CD4-positive, CD25-positive, alpha-beta regulatory T cell (primary cell): ENCODE measurements around the gene EPHB4. TPM values are rescaled to one million over a fixed set of nuclear protein-coding genes. Genes with fewer than 3 reads are reported as not detected.
"Not testable (repeated sequence)": the region's sequence is repeated elsewhere in the genome, so short reads cannot be mapped to it uniquely, and the experiment has no call there.

Source experiments
- ATAC-seq, 2 donors: fragments of 150-1000 bp; cut with Tn5 transposase; one replicate each; pipeline ENCODE4 v1.10.0; 2021; ENCODE audit warnings: low read depth in 2 of 2, moderate number of reproducible peaks in 2 of 2, moderate library complexity in 1 of 2
- DNase-seq, 3 donors: peaks; one replicate each; pipeline versions ENCODE4 v3.0.0 to v3.0.0-alpha.2; 2012 to 2022; ENCODE audit warnings: mixed read lengths in 1 of 3
- H3K27ac ChIP-seq: one replicate; pipeline ENCODE4 v1.7.0; 2013; ENCODE audit warnings: mild to moderate bottlenecking, low read length; ENCODE audit not compliant: insufficient read depth, poor library complexity, severe bottlenecking
- H3K27me3 ChIP-seq: one replicate; pipeline ENCODE4 v1.7.0; 2013; ENCODE audit warnings: low read length; ENCODE audit not compliant: control insufficient read depth, insufficient read depth
- H3K36me3 ChIP-seq: one replicate; pipeline ENCODE4 v1.7.0; 2013; ENCODE audit warnings: mild to moderate bottlenecking, low read length, moderate library complexity; ENCODE audit not compliant: control insufficient read depth, insufficient read depth
- H3K4me1 ChIP-seq: 2 replicates; pipeline ENCODE4 v1.7.0; 2013; ENCODE audit warnings: mild to moderate bottlenecking, low read length; ENCODE audit not compliant: insufficient read depth, control insufficient read depth, poor library complexity, severe bottlenecking
- H3K4me3 ChIP-seq: one replicate; pipeline ENCODE4 v1.7.0; 2013; ENCODE audit warnings: low read depth, mild to moderate bottlenecking, low read length, moderate library complexity
- H3K9me3 ChIP-seq, 2 experiments: 1 replicate in 1 of 2; 2 replicates in 1 of 2; pipeline ENCODE4 v1.7.0; 2013; ENCODE audit warnings: low read length in 2 of 2, mild to moderate bottlenecking in 1 of 2, moderate library complexity in 1 of 2; ENCODE audit not compliant: control insufficient read depth in 2 of 2
- H3K27ac Mint-ChIP-seq, 3 donors: one replicate each; pipeline ENCODE4 v1.8.0; 2020 to 2022; ENCODE audit warnings: mild to moderate bottlenecking in 3 of 3, mixed read lengths in 3 of 3, moderate library complexity in 2 of 3
- H3K27me3 Mint-ChIP-seq: one replicate; pipeline ENCODE4 v1.8.0; 2022; ENCODE audit warnings: mild to moderate bottlenecking, mixed read lengths
- H3K36me3 Mint-ChIP-seq: one replicate; pipeline ENCODE4 v1.8.0; 2020; ENCODE audit warnings: mixed read lengths
- H3K4me1 Mint-ChIP-seq, 4 donors: one replicate each; pipeline ENCODE4 v1.8.0; 2020 to 2022; ENCODE audit warnings: mixed read lengths in 4 of 4, mild to moderate bottlenecking in 1 of 4
- H3K4me3 Mint-ChIP-seq, 4 donors: one replicate each; pipeline ENCODE4 v1.8.0; 2020 to 2022; ENCODE audit warnings: mild to moderate bottlenecking in 4 of 4, mixed read lengths in 4 of 4, moderate library complexity in 3 of 4
- H3K9me3 Mint-ChIP-seq, 7 donors: one replicate each; pipeline ENCODE4 v1.8.0; 2020 to 2022; ENCODE audit warnings: mixed read lengths in 7 of 7, mild to moderate bottlenecking in 3 of 7, moderate library complexity in 2 of 7
- polyA plus RNA-seq, 4 donors: library from polyadenylated mRNA; unstranded; fragments of 300-500 nt; fragmentation: Illumina TruSeq; gene quantifications; one replicate each; pipeline ENCODE4 v1.2.3, GENCODE V29; 2021
- total RNA-seq: library from RNA; stranded (reverse); gene quantifications from one replicate; pipeline ENCODE4 v1.2.3, GENCODE V29; 2022

The EPHB4 gene
- total and polyA plus RNA-seq, 5 donors from 2014 or later: 3.0 TPM; not detected in 4

- no peaks in the 10 kb centered on the region for H3K36me3 Mint-ChIP-seq
- H3K4me3 Mint-ChIP-seq: no peak overlapping the region
- H3K27ac Mint-ChIP-seq: no peak overlapping the region
- no peak overlapping the region for H3K27ac ChIP-seq
- H3K4me3 ChIP-seq: no peak overlapping the region
- peaks cover 0 to 16% (median 11%) of the 10 kb centered on the region in 4 donors for H3K4me1 Mint-ChIP-seq
- peaks cover 0 to 2% (median 0%) of the 10 kb centered on the region in 7 donors for H3K9me3 Mint-ChIP-seq
- H3K27me3 Mint-ChIP-seq: peaks cover 36% of the 10 kb centered on the region
- no peak for ATAC-seq
- H3K4me1 ChIP-seq: peaks cover 15% of the 10 kb centered on the region
- no peaks in the 10 kb centered on the region for H3K36me3 ChIP-seq
- H3K27me3 ChIP-seq: peaks cover 6% of the 10 kb centered on the region
- no peaks in the 10 kb centered on the region for H3K9me3 ChIP-seq
- DNase-seq: no peak
Observed at GRCh38 chr7:100823140-100823525, 4.2 kb downstream of the EPHB4 start.

DNA sequence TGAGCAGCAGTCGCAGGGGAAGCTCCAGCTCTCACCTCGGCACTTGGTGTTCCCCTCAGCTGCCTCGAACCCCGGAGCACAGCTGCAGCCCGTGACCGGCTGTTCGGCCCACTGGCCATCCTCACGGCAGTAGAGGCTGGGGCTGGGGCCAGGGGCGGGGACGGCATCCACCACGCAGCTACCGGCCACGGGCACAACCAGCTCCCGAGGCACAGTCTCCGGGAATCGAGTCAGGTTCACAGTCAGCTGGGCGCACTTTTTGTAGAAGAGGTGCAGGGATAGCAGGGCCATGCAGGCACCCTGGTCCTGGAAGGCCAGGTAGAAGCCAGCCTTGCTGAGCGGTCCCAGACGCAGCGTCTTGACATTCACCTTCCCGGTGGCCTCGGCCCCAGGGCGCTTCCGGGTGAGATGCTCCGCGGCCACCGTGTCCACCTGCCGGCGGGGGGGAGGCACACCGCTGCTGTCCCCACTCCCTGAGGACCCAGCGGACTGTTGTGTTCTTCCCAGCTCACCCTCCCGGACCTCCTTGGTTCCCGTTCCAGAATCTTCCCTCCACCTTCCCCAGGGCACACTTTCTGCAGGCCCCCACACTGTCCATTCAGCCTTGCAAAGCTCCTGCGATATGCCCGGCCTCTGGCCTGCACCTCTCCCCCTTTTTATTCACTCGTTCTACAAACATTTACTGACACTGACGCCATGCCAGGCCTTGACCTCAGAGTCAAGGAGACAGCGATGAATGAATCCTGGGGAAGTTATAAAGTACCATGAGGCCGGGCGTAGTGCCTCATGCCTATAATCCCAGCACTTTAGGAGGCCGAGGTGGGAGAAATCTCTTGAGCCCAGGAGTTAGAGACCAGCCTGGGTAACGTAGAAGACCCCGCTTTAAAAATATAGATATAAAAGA, 4.8 kb downstream of the EPHB4 start:
- H3K4me3 ChIP-seq: no peak overlapping the region
- peaks cover 0 to 12% (median 7%) of the 10 kb centered on the region in 4 donors for H3K4me1 Mint-ChIP-seq
- ATAC-seq: no peak

GRCh38 chr7:100819586-100819985, 7.7 kb downstream of the EPHB4 start:
- no peak overlapping the region for H3K27ac ChIP-seq
- H3K4me3 Mint-ChIP-seq: no peak overlapping the region
- H3K27me3 Mint-ChIP-seq: peaks cover 12% of the 10 kb centered on the region
- no peaks in the 10 kb centered on the region for H3K4me1 Mint-ChIP-seq
- H3K27ac Mint-ChIP-seq: no peak overlapping the region
- no peak for ATAC-seq
- H3K4me1 ChIP-seq: no peaks in the 10 kb centered on the region
- peaks cover 5% of the 10 kb centered on the region for H3K36me3 Mint-ChIP-seq
- H3K4me3 ChIP-seq: no peak overlapping the region
- H3K9me3 Mint-ChIP-seq: no peaks in the 10 kb centered on the region
- no peaks in the 10 kb centered on the region for H3K9me3 ChIP-seq
- H3K27me3 ChIP-seq: no peaks in the 10 kb centered on the region
- DNase-seq: no peak
- no peaks in the 10 kb centered on the region for H3K36me3 ChIP-seq

More for the DNA sequence above, 4.8 kb downstream of the EPHB4 start:
- Histone ChIP-seq H3K27ac (no peak overlapping the region), H3K4me1 (peaks cover 9% of the 10 kb centered on the region), H3K27me3 (peaks cover 6% of the 10 kb centered on the region), H3K9me3 (no peaks in the 10 kb centered on the region), H3K36me3 (no peaks in the 10 kb centered on the region)
- DNase-seq: no peak
- no peaks in the 10 kb centered on the region for H3K36me3 Mint-ChIP-seq
- no peak overlapping the region for H3K27ac Mint-ChIP-seq
- H3K4me3 Mint-ChIP-seq: no peak overlapping the region
- peaks cover 31% of the 10 kb centered on the region for H3K27me3 Mint-ChIP-seq
- peaks cover 0 to 2% (median 0%) of the 10 kb centered on the region in 7 donors for H3K9me3 Mint-ChIP-seq

- H3K27ac Mint-ChIP-seq: no peak overlapping the region
- peaks cover 9% of the 10 kb centered on the region for H3K27me3 Mint-ChIP-seq
- Histone ChIP-seq H3K4me1 (no peaks in the 10 kb centered on the region), H3K9me3 (no peaks in the 10 kb centered on the region), H3K36me3 (no peaks in the 10 kb centered on the region), H3K4me3 (no peak overlapping the region), H3K27ac (no peak overlapping the region), H3K27me3 (no peaks in the 10 kb centered on the region)
- no peaks in the 10 kb centered on the region for H3K4me1 Mint-ChIP-seq
- no peaks in the 10 kb centered on the region for H3K9me3 Mint-ChIP-seq
- H3K4me3 Mint-ChIP-seq: no peak overlapping the region
- no peak for DNase-seq
- H3K36me3 Mint-ChIP-seq: peaks cover 5% of the 10 kb centered on the region
- no peak for ATAC-seq
Observed at GRCh38 chr7:100818825-100819224, 8.5 kb downstream of the EPHB4 start.

GRCh38 chr7:100818366-100818765, 9.0 kb downstream of the EPHB4 start:
- DNase-seq (no peak), ATAC-seq (no peak)
- Mint-ChIP-seq H3K27ac (no peak overlapping the region), H3K27me3 (peaks cover 8% of the 10 kb centered on the region), H3K36me3 (peaks cover 5% of the 10 kb centered on the region), H3K4me1 (no peaks in the 10 kb centered on the region), H3K9me3 (no peaks in the 10 kb centered on the region), H3K4me3 (no peak overlapping the region)
- H3K36me3 ChIP-seq: no peaks in the 10 kb centered on the region
- no peak overlapping the region for H3K4me3 ChIP-seq
- no peaks in the 10 kb centered on the region for H3K4me1 ChIP-seq
- no peak overlapping the region for H3K27ac ChIP-seq
- no peaks in the 10 kb centered on the region for H3K9me3 ChIP-seq
- no peaks in the 10 kb centered on the region for H3K27me3 ChIP-seq

DNA sequence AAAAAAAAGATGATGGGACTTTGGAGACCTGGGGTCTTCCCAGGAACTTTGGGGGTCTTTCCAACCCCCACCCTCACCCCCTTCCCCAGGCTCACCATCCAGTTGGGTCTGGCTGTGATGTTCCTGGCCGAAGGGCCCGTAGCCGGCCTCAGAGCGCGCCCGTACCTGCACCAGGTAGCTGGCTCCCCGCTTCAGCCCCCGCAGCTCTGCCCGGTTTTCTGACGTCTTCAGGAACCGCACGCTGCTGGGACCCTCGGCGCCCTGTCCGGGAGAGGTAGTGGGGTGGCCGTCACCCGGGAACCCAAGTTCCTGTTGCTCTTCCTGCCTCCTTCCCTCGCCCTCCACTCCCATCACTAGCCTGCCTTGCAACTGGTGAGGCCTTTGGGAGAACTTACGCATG, 10.2 kb downstream of the EPHB4 start:
- Histone ChIP-seq H3K27ac (no peak overlapping the region), H3K4me1 (no peaks in the 10 kb centered on the region), H3K9me3 (no peaks in the 10 kb centered on the region), H3K36me3 (no peaks in the 10 kb centered on the region), H3K27me3 (no peaks in the 10 kb centered on the region), H3K4me3 (no peak overlapping the region)
- DNase-seq (no peak), ATAC-seq (no peak)
- H3K27ac Mint-ChIP-seq: no peak overlapping the region
- H3K36me3 Mint-ChIP-seq: peaks cover 5% of the 10 kb centered on the region
- H3K27me3 Mint-ChIP-seq: peaks cover 8% of the 10 kb centered on the region
- no peaks in the 10 kb centered on the region for H3K4me1 Mint-ChIP-seq
- H3K4me3 Mint-ChIP-seq: no peak overlapping the region
- no peaks in the 10 kb centered on the region for H3K9me3 Mint-ChIP-seq

DNA sequence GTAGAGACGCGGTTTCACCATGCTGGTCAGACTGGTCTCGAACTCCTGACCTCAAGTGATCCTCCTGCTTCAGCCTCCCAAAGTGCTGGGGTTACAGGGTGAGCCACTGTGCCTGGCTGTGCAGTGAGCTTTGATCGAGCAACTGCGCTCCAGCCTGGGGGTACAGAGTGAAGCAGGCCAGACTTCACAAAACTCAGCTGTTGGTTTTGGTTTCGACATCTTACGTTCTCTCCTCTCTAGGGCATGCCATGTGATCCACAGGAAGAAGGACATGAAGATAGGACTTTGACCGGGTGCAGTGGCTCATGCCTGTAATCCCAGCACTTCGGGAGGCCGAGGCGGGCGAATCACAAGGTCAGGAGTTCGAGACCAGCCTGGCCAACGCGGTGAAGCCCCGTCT, 10.8 kb downstream of the EPHB4 start:
- not testable (repeated sequence) for ATAC-seq, H3K4me1 ChIP-seq, H3K9me3 ChIP-seq, H3K4me3 ChIP-seq, H3K27me3 ChIP-seq, DNase-seq, H3K27ac Mint-ChIP-seq, H3K36me3 Mint-ChIP-seq, H3K9me3 Mint-ChIP-seq, H3K27me3 Mint-ChIP-seq, H3K36me3 ChIP-seq, H3K27ac ChIP-seq, H3K4me3 Mint-ChIP-seq, H3K4me1 Mint-ChIP-seq

- DNase-seq (no peak), ATAC-seq (no peak)
- Histone ChIP-seq H3K27me3 (no peaks in the 10 kb centered on the region), H3K4me1 (no peaks in the 10 kb centered on the region), H3K27ac (no peak overlapping the region), H3K4me3 (no peak overlapping the region), H3K9me3 (no peaks in the 10 kb centered on the region), H3K36me3 (no peaks in the 10 kb centered on the region)
- Mint-ChIP-seq H3K9me3 (no peaks in the 10 kb centered on the region), H3K4me1 (no peaks in the 10 kb centered on the region), H3K27ac (no peak overlapping the region), H3K27me3 (no peaks in the 10 kb centered on the region), H3K4me3 (no peak overlapping the region), H3K36me3 (peaks cover 5% of the 10 kb centered on the region)
Observed at GRCh38 chr7:100812729-100813128, 14.6 kb downstream of the EPHB4 start.
